ENCODE measurements around the gene OSCP1.

The OSCP1 gene

DNA sequence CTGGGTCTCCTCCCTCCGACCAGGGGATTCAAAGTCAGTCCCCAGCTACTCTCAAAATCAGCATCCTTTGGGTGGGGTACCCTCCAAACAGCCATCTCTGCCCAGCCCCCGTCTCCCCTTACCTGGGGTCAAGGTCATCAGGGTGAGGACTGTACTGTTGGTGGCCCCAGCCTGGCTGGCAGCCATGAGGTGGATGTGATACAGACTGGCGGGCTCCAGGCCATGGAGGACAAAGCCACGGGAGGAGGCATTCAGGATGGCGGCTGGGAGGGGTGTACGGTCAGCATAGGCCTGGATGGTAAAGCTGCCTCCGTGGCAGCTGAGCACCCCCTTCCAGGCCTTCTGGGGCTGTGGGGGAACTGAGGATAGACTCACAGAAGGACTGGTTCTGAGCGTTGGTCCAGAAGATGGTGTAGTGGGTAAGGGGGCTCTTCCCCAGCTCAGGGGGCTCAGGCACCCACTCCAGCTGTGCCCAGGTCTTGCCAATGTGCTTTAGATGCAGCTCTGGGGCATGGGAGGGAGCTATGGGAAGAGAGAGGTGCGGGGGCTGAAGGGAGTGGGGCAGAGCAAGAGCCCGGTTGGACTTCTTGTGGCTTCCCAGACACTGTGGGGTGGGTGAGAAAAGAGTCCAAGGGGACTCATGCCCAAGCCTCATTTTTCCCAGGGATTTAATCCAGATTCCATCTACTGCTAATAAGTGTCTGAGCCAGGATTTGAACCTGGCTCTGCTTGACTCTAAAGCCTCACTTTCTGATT, 17.6 kb upstream of the OSCP1 start:
- DNase-seq (ENCODE audit: extremely low read depth, insufficient read length) = no peak
- TF ChIP-seq, protein P1, sequence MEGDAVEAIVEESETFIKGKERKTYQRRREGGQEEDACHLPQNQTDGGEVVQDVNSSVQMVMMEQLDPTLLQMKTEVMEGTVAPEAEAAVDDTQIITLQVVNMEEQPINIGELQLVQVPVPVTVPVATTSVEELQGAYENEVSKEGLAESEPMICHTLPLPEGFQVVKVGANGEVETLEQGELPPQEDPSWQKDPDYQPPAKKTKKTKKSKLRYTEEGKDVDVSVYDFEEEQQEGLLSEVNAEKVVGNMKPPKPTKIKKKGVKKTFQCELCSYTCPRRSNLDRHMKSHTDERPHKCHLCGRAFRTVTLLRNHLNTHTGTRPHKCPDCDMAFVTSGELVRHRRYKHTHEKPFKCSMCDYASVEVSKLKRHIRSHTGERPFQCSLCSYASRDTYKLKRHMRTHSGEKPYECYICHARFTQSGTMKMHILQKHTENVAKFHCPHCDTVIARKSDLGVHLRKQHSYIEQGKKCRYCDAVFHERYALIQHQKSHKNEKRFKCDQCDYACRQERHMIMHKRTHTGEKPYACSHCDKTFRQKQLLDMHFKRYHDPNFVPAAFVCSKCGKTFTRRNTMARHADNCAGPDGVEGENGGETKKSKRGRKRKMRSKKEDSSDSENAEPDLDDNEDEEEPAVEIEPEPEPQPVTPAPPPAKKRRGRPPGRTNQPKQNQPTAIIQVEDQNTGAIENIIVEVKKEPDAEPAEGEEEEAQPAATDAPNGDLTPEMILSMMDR (IDR thresholded peaks at IDR 0.05; ENCODE audit: insufficient read depth, low read length, poor library complexity, severe bottlenecking) = no peak
- no peaks in the 10 kb centered on the region for H3K27me3 ChIP-seq (replicated peaks; ENCODE audit: control insufficient read depth, insufficient read depth, low read length)
- H3K36me3 ChIP-seq (ENCODE audit: control insufficient read depth, insufficient read depth, low read length) = no peaks in the 10 kb centered on the region
- H3K4me3 ChIP-seq (replicated peaks; ENCODE audit: low read depth, low read length) = no peak overlapping the region

DNA sequence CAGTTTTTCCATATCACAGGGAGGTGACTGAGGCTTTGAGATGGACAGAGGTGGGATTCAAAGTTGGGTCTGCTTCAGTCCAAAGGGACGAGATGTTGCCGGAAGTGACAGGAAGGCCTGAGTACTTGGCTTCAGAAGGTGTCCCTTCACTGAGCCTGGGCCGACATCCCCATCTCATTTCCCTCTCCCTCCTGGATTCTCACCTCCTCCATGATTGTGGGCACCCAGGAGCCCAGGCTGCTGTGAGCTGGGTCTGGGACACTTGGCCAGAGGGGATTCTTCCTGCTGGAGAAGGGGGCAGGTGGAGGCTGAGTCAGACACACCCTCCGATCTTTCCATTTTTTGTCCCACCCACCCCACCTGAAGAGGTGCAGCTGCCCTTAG, 16.8 kb upstream of the OSCP1 start:
- DNase-seq (ENCODE audit: extremely low read depth, insufficient read length) = no peak
- Histone ChIP-seq H3K4me3 (replicated peaks; ENCODE audit: low read depth, low read length) (no peak overlapping the region), H3K36me3 (ENCODE audit: control insufficient read depth, insufficient read depth, low read length) (peaks cover 5% of the 10 kb centered on the region), H3K27me3 (replicated peaks; ENCODE audit: control insufficient read depth, insufficient read depth, low read length) (no peaks in the 10 kb centered on the region)
- TF ChIP-seq, protein P1 (IDR thresholded peaks at IDR 0.05; ENCODE audit: insufficient read depth, low read length, poor library complexity, severe bottlenecking) = no peak

DNA sequence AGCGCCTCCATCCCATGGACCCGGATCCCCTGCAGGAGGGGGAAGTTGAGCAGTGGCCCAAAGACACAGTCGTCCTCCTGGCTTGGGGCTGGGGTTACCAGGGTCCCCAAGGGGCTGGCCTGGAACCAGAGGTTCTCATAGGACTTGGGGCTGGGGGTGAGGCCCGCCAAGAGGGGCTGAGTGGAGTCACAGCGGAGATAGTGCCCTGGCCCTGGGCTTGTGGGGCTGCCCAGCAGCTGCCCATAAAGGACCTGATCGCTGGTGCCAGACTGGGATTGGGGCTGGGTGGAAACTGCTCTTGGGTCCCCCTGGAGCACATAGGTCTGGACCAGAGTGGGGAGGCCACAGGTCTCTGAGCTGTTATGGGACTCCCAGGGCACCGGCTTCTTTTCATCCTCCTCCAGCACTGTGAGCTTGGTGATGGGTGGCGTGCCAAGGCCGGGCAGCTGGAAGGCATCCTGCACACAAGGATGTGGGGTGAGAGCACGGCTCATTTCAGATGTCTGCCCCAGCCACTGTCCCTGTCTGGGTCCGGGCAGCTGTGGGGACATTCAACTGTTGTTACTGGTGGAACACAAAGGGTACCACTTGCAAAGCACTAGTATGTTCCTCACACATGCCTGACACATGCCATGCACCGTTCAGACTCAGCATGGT, 16.2 kb upstream of the OSCP1 start:
- Histone ChIP-seq H3K36me3 (ENCODE audit: control insufficient read depth, insufficient read depth, low read length) (peaks cover 5% of the 10 kb centered on the region), H3K4me3 (replicated peaks; ENCODE audit: low read depth, low read length) (no peak overlapping the region), H3K27me3 (replicated peaks; ENCODE audit: control insufficient read depth, insufficient read depth, low read length) (no peaks in the 10 kb centered on the region)
- DNase-seq (ENCODE audit: extremely low read depth, insufficient read length) = no peak
- TF ChIP-seq, protein P1 (IDR thresholded peaks at IDR 0.05; ENCODE audit: insufficient read depth, low read length, poor library complexity, severe bottlenecking) = no peak

DNA sequence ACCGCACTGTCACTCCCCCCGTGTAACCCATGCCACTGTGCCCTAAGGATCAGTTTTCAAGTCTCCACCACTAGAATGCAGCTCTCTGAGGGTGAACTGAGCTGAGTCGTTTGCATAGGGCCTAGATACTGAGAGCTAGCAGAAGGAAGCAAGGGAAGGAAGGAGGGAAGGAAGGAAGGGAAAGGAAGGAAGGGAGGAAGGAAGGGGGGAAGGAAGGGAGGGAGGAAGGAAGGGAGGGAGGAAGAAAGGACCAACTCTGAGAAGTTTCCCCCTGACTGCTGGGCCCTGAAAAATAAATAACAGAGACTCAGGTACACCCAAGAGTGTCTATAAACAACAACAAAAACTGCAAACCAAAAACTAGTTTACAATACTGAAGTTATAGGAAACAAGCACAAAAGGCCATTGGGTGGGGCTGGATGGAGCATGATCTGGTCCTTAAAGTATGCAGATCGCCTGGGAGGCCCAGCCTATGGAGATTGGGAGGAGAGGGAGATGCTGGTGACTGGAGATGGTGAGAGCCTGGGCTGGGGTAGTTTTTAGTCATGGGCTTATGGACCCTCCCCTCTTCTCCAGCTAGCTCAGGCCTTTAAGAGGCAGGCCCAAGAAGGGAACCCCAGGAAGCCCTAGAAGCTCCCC, 15.6 kb upstream of the OSCP1 start:
- H3K27me3 ChIP-seq (replicated peaks; ENCODE audit: control insufficient read depth, insufficient read depth, low read length) = no peaks in the 10 kb centered on the region
- TF ChIP-seq, protein P1 (IDR thresholded peaks at IDR 0.05; ENCODE audit: insufficient read depth, low read length, poor library complexity, severe bottlenecking) = no peak
- no peak overlapping the region for H3K4me3 ChIP-seq (replicated peaks; ENCODE audit: low read depth, low read length)
- DNase-seq (ENCODE audit: extremely low read depth, insufficient read length) = no peak
- H3K36me3 ChIP-seq (ENCODE audit: control insufficient read depth, insufficient read depth, low read length) = peaks cover 8% of the 10 kb centered on the region

DNA sequence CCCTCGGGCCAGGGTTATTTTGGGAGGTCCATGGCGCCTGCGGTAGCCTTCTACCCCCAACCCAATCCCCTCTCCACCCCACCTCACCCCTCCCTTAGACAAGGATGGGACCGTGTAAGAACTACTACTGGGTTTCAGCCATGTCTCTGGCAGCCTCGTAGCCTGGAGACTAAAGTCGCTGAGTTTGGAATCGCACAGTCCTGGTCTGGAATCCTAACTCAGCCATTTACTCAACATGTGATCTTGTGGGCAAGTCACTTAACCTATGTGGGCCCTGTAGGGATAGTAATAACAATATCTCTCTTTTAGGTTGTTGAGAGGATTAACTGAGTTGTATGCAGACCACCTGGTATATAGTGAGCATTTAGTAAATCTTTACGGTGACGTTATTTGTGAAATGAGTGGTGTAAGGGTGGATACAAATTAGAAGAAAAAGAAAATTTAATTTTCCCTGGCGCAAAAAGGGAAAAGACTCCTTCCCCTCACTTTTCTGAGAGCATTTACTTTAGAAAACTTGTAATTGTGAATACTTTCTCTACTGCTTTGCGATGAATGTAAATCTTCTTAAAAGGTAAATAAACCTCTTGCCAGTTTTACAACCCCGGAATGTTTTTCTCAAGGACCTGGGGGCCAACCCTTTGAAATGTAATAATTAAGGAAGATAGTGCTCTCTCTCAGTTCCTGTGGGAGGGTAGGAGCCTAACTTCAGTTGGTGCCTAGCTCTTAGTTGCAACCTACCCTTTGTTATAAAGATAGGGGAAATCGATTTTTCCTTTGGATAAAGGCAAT, 14.5 kb upstream of the OSCP1 start:
- peaks cover 13% of the 10 kb centered on the region for H3K36me3 ChIP-seq (ENCODE audit: control insufficient read depth, insufficient read depth, low read length)
- no peak for DNase-seq (ENCODE audit: extremely low read depth, insufficient read length)
- no peaks in the 10 kb centered on the region for H3K27me3 ChIP-seq (replicated peaks; ENCODE audit: control insufficient read depth, insufficient read depth, low read length)
- TF ChIP-seq, protein P1 (IDR thresholded peaks at IDR 0.05; ENCODE audit: insufficient read depth, low read length, poor library complexity, severe bottlenecking) = no peak
- peak overlapping the region; percentile 71 for H3K4me3 ChIP-seq (replicated peaks; ENCODE audit: low read depth, low read length)
